Measurements from ENCODE around the gene OTULIN.

OTULIN gene

GRCh38 chr5:14664270-14665100, at the start of gene OTULIN:
TSS of gene OTULIN (plus strand) at chr5:14664718. CDS start at chr5:14664826, 108 bp downstream.
- no peak for DNase-seq (ENCODE audit: low read depth)

GRCh38 chr5:14615365-14615764, 49.2 kb upstream of the OTULIN start:
- DNase-seq (ENCODE audit: low read depth), result no peak

GRCh38 chr5:14617441-14617840, 47.1 kb upstream of the OTULIN start:
- DNase-seq (ENCODE audit: low read depth), result no peak

- DNase-seq (ENCODE audit: low read depth), result no peak
Measured at GRCh38 chr5:14627270-14627669, 37.2 kb upstream of the OTULIN start.

- DNase-seq (ENCODE audit: low read depth), result peak; percentile 5
Measured at GRCh38 chr5:14628346-14628745, 36.2 kb upstream of the OTULIN start.

GRCh38 chr5:14630671-14631070, 33.8 kb upstream of the OTULIN start:
- DNase-seq (ENCODE audit: low read depth), result no peak

- DNase-seq (ENCODE audit: low read depth), result no peak
Measured at GRCh38 chr5:14635656-14636055, 28.9 kb upstream of the OTULIN start.

GRCh38 chr5:14640765-14641164, 23.8 kb upstream of the OTULIN start:
- no peak for DNase-seq (ENCODE audit: low read depth)

- no peak for DNase-seq (ENCODE audit: low read depth)
Measured at GRCh38 chr5:14644623-14645237, 19.8 kb upstream of the OTULIN start.

- no peak for DNase-seq (ENCODE audit: low read depth)
Measured at GRCh38 chr5:14650052-14650451, 14.5 kb upstream of the OTULIN start.

- no peak for DNase-seq (ENCODE audit: low read depth)
Measured at GRCh38 chr5:14655146-14655741, 9.3 kb upstream of the OTULIN start.

- no peak for DNase-seq (ENCODE audit: low read depth)
Measured at GRCh38 chr5:14656898-14657297, 7.6 kb upstream of the OTULIN start.

GRCh38 chr5:14659821-14660607, 4.5 kb upstream of the OTULIN start:
- DNase-seq (ENCODE audit: low read depth), result peak; percentile 55

GRCh38 chr5:14660833-14661232, 3.7 kb upstream of the OTULIN start:
- DNase-seq (ENCODE audit: low read depth), result no peak

GRCh38 chr5:14662721-14663260, 1.7 kb upstream of the OTULIN start:
- no peak for DNase-seq (ENCODE audit: low read depth)

GRCh38 chr5:14663734-14664269, 716 bp upstream of the OTULIN start:
- no peak for DNase-seq (ENCODE audit: low read depth)

- DNase-seq (ENCODE audit: low read depth), result no peak
Measured at GRCh38 chr5:14665101-14665822, 744 bp downstream of the OTULIN start.

GRCh38 chr5:14665949-14666348, 1.4 kb downstream of the OTULIN start:
- no peak for DNase-seq (ENCODE audit: low read depth)

- no peak for DNase-seq (ENCODE audit: low read depth)
Measured at GRCh38 chr5:14666357-14666756, 1.8 kb downstream of the OTULIN start.

GRCh38 chr5:14667290-14667689, 2.8 kb downstream of the OTULIN start:
- DNase-seq (ENCODE audit: low read depth), result no peak

GRCh38 chr5:14667770-14668169, 3.3 kb downstream of the OTULIN start:
- DNase-seq (ENCODE audit: low read depth), result no peak
